ENCODE measurements around the gene RILPL2.
"Not testable (repeated sequence)": the region's sequence is repeated elsewhere in the genome, so short reads cannot be mapped to it uniquely, and the experiment has no call there.

- TF ChIP-seq CTCF, POLR2A (IDR thresholded peaks at IDR 0.05): not testable (repeated sequence)
These were observed 50.9 kb downstream of the RILPL2 start for GRCh38 chr12:123385536-123385935.
